GM19240 (cell line): ENCODE data around the gene TMEM182.

Source experiments
- DNase-seq: peaks from one replicate; pipeline ENCODE4 v3.0.0; 2011; ENCODE audit warnings: low spot score; ENCODE audit not compliant: insufficient read length

TMEM182 gene

DNA sequence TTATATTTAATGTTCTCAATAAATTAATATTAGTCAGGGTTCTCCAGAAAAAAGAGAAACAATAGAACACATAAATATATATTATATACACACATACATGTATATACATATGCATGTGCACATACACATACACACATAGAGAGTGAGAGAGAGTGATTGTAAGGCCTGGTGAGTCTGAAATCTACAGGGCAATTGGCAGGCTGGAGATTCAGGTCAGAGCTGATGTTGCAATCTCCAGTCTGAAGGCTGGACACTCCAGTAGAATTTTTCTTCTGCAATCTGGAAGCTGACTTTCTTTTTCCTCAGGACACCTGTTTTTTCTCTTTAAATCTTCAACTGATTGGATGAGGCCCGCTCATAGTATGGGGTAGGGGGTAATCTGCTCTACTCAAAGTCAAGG lies 3.2 kb downstream of the TMEM182 start:
- no peak for DNase-seq

DNA sequence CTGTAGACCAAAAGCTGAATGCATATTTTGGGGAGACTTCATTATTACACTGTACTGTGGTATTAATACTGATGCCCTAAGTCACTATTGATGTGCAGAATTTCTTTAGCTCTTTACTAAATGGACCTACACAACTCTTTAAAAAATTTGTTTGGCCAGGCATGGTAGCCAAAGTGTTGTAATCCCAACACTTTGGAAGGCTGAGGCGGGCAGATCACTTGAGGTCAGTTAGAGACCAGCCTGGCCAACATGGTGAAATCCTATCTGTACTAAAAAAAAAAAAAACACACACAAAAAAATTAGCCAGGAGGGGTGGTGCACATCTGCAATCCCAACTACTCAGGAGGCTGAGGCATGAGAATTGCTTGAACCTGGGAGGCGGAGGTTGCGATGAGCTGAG lies 6.4 kb downstream of the TMEM182 start:
- DNase-seq: no peak

DNA sequence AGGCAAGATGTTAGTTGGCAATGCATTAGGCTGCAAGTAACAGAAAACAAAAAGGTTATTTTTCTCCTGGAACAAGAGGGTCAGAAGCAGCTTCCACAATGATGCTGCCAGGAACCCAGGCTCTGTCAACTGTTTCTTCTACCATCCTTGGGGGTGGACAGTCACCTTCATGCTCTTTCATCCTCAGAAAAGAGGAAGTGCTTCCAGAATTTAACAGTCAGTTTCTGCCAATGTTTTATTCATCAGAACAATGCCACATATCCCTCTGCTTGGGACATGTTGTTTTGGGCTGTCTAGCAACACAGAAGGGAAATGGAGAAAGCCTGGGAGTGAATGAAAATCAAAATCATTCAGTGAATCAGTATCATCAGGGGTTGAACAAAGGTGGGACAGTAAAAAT lies 7.1 kb downstream of the TMEM182 start:
- no peak for DNase-seq

DNA sequence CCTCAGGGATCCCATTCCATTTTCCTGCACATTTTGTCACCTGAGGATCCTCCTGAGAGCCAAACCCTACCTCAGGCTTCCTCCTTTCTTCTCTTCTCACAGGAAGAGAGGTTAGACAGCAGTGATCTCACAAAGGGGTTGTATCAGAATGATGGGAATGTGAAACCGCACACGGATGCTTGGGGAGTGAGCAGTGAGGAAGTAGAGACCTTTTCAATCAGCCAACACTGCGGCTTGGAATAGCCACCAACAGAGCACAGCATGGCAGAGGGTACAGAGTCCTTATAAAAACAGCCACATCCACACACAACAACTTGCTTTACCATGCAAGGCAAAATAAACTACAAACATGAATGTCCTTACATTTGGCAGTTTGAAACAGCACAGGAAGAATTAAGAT lies 8.7 kb downstream of the TMEM182 start:
- DNase-seq: no peak

DNA sequence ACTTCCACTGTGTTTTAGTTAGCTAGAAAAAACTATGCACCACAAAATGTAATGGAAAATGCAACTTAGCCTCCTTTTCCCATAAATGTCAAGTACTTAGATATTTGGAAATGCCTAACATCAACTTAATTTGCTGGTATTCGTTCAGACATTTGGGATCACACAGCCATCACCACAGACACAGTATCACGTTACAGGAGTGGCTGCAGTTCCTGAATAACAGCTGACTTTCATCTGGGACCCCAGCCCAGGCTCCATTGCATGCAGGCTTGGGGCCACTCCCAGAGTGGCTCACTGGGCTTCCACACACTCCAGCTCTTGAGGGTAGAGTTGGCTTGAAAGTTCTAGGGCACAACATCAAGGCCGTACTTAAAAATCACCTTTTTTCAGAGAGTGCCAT lies 9.3 kb downstream of the TMEM182 start:
- no peak for DNase-seq

DNA sequence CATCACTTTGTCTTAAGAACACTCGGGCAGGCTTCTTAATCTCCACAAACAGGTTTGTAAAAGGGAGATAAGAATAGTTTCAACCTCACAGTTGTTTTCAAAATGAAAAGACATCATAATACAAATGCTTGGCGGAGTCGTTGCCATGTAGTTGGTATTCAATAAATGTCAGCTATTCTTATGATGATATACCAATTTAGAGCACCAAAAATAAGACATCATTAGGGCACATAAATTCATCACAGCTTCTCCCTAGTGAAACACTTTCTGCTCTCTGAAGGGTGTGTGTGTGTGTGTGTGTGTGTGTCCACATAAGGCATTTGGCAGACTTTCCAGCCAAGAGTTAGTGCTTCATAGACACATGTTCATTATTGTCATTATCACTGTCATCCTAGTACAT lies 10.8 kb downstream of the TMEM182 start:
- no peak for DNase-seq

DNA sequence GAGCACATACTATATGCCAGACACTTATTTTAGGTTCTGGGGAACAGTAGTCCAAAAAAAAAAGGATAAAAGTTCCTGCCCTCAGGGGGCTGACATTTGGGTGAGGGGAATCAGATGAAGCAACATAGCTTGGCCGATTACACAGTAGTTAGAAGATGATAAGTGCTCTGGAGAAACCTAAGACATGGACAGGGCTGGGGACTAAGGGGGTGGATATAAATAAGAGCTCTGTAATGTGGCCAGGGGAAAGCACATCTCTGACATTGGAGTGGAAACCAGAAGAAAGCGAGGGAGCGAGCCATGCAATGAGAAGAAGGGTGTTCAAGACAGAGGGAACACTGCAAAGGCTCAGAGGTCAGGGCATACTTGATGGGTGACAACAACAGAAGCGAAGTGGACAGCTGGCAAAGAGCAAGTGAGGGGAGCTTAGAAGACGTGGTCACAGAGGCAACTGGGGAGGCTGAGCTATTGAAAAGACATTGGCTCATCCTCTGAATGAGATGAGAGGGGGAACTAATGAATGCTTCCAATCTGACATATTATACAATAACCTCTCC lies 11.4 kb downstream of the TMEM182 start:
- DNase-seq: no peak

DNA sequence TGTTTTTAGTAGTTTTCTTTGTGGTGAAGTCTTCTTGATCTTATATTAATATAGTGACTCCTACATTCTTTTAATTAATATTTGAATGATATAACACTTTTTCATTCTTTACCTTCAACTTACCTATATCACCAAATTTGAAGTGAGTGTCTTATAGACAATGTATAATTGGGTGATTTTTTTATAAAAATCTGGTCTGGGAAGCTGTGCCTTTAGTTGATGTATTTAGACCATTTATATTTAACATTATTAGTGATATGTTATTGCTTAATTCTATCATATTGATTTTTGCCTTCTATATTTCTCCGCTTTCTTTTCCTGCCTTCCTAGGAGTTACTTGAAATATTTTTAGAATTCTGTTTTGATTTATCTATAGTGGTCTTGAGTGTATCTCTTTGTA lies 16.4 kb downstream of the TMEM182 start:
- no peak for DNase-seq

DNA sequence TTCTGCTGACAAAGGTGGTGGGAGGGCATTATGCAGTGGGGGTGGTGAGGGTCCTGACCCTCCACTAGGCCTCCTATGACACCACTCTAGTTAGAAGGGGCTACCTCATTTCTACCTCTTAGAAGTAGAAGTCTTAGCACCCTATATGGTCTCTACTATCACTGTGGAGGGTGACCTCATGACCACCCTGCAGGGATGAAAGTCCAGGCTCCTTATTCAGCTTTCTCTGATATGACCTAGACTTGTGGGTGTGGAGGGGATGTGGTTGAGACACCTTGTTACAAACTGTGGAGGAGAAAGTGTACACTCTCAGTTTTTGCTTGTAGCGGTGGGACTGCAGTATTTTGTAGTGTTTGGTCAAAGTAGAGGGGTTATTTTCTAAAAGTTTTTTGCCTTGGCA lies 18.6 kb downstream of the TMEM182 start:
- DNase-seq: no peak

DNA sequence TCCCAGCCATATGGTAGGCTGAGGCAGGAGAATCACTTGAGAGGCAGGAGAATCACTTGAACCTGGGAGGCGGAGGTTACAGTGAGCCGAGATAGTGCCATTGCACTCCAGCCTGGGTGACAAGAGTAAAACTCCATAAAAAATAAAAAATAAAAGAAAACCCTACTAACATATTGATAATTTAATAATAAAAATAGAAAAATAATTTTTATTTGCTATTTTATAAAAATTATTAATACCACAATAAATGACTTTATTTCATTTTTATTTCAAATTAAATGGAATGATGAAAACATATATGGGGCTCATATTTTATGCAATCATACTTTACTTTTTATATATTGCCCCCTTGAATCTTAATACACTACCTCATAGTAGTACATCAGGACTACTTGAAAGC lies 20.4 kb downstream of the TMEM182 start:
- no peak for DNase-seq

DNA sequence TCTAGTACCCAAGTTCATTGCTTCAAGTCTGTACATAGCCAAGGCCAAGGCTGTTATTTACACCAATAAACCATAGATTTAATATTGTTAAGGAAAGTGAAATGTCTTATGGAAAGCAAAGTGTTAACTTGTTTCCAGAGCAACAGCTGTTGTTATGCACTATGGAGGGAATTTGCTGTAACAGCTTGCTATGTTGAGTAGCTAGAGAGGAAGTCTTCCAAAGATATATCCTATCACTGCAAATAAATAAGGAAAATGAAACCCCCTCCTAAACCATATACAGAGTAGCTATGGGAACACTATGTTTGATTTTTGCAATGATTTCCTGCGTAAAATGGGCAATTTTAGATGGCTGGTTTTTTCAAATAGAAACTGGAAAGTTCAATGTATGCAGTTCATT lies 21.1 kb downstream of the TMEM182 start:
- no peak for DNase-seq

DNA sequence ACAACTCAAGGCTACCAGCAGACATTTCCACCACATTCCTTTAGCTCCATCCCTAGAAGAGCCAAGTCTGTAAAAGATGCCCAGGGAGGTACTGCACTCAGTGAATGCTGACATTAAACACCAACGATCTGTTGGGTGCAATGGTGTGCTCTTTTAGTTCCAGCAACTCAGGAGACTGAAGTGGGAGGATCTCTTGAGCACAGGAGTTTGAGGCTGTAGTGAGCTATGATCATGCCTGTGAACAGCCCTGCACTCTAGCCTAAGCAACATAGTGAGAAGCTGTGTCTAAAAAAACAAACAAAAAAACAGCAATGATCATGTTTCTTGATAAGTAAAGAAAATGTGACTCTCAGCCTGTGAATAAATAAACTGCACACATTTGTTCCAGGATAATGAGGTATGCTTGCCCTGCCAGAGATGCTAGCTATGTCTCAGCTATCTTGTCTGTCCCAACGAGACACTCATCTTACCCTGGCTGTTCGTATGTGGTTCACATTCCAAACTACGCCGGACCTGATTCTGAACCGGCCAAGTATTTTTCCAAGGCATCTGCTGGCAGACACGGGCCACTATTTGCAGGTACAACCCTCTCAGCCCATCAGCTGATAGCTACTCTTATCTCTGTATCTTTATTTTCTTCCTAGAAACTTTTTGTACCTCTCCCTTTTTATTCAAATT lies 21.8 kb downstream of the TMEM182 start:
- no peak for DNase-seq

DNA sequence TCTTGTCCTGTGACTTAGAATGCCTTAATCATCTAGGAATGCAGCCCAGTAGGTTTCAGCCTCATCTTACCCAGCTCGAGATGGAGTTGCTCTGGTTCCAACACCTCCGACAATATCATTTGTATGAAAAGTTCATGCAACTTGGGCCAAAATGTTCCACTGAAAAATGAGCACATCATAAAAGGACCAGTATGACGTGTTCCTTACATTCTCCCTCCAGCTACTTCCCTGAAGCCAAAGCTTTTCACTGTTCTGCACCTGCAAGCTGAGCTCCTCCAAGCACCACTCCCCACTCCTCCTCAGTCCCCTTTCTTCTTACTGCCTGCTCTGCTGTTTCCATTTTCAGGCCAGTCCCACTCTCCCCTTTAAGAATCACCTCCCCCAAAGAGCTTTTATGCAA lies 23.1 kb downstream of the TMEM182 start:
- DNase-seq: no peak

DNA sequence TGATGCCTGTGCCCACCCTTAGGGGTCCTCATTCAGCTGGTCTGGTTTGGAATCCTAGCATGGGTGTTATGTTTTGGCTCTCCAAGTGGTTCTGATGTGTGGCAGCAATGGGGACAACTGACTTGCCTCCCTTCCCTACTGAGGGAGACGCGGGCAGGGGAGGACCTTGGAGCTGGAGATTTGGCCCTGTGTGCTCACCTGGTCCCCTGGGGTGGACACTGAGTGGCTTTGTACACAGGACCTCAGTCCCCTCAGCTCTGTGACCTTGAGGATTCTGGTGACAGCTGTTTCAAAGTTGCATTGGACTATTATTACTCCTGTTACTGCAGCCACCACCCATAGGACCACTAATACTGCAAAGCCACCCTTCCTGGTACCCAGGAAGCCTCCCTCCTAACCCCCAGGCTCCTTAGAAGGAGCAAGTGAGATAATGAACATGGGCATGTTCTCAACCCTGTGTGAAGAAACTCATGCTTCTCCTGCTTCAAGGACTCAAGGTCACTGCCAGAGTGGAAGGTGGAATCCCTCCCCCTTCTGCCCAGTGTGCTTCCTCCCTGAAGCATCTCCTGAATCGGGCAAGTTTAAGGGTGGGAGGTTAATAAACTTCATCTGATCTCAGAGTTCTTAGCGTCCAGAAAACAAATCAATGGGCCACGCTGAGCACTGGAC lies 26.5 kb downstream of the TMEM182 start:
- DNase-seq: no peak

DNA sequence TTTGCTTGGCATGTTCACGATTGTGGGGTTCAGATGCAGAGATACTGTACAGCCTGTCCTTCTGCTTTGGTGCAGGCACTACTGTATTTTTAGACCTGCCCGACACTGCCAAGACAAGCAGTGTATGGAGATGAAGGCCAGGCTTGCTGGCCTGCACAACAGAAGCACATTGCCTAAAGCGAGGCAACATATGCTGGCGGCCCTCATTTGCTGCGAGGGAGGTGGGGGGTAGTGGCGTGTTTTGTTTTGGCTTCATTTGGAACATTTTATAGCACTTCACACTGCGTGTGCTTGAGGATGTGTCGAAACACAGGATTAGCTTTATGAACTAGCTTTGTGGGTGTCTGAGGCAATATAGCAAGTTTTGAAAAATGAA lies 27.0 kb downstream of the TMEM182 start:
- no peak for DNase-seq

DNA sequence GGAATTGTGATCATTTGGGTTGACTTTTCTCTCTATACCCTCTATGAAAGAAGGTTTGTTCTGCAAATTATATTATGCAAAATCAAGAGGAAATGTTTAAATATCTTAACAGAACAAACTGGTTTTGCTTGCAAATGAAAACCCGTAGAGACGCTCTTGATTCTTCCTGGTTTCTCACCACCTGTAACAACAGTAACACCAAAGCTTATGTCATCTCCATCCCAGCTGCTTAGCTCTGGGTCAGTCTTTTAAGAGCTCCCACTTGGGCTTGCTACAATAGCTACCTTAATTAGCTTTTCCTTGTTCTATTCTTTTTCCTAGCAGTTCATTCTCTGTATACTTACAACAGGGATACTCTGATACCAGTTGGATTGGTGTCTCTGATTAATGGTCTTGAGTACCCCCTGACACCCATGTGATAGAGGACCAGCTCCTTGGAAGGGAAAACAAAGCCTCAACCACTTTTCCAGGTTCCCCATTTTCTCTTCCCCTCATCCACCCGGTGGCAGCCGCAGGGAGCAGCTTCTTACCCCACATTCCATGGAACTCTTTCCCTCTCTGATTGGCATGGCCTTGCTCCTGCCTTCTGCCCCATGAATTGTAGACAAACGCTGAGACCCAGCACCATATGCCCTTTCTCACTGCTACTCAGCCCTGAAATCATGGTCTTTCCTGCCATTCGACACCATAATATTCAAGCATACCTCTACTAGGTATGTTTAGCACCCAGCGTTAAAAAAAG lies 27.7 kb downstream of the TMEM182 start:
- DNase-seq: no peak

DNA sequence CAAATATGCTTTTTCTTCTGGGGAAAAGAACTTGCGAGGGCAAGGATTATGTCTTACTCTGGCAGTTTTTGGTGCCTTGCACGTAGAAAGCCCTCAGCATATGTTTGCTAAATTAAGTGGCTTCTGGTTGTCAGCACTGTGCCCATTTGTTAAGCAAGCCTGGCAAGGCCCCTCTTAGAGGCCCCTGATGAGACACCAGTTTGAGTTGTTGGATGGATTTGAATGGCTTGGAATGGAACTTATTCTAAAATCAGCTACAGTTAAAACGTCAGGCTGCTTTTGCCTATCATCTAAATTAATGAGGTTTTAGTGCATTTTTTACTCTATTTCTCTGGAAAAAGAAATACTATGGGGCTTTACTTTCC lies 28.2 kb downstream of the TMEM182 start:
- DNase-seq: no peak

DNA sequence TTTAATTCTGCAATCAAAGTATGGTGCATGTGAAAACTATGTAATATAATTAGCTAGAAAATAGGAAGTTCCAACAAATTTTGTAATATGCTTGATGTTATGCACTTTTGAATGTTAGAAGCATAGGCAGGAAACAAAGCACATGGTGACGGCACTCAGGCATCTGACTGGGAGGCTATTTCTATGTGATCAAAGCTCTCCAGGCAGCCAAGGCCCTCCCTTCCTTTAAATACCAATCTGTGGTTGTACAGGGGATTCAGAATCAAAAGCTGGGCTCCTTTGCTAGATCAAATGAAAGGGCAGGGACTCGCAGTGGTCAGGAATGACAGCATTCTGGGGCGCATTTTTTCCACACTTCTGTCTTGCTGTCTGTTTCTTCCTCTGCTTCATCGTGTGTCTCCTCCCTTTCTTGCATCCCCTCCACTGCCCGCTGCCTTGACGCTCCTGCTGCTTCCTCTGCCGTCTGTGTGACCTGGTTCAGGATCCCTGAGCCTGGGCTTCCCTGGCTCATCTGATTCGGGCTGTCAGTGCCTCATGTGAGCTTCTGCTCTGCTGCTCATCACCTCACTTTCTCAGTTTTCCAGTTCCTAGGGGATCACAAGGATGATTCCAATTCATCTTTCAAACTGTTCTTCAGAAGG lies 30.9 kb downstream of the TMEM182 start:
- no peak for DNase-seq

DNA sequence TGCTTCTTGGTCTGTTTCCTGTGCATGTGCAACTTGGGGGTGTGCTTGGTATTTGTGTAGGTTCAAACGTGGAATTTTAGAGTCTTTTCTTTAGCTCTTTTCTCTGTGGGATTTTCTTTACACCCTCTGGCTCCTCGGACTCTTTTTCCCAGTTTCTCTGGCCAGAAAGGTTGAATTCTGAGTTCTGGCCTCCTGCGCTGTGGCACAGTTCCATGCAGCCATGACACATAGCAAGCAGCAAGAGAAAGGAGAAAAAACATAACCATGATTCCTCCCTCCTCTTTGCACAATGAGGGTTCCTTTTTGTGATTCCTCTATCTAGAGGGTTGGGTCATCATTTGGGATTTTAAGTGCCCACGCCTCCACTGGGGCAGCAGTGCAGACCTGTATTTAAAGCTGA lies 33.8 kb downstream of the TMEM182 start:
- DNase-seq: no peak

DNA sequence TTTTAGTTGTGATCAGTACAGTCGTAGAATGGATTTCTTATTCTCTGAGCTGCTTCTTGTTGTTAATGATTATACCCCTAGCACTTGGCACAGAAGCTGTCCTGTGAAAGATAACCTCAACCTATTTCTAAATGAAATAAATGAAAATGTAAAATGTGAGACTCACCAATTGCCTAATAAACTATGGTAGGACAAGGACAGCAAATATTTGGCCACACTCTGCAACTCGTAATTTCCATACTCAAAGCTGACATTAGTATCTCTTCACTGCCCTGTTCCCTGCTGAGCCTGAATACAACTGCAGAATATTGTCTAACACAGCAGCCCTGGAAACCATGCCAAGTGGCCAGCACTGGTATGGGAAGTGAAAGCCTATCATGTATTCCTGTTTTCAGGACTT lies 34.5 kb downstream of the TMEM182 start:
- DNase-seq: no peak

DNA sequence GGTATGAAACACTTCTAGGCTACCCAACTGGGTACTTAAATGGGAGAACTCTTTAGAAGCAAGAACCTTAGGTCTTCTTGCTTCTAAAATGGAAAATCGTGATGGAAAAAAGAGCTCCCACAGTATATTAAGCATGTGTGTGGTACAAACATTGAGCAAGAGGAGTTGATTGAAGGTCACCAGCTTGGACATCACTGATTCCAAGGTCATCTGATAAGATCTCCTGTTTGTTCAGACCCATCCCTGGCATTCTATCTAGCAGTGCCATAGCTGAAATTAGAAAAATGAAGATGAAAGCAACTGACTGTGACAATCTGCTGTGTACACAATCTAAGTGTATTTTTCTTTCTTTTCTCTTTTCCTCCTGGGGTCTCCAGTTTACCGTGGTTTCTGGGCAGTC lies 35.7 kb downstream of the TMEM182 start:
- no peak for DNase-seq

DNA sequence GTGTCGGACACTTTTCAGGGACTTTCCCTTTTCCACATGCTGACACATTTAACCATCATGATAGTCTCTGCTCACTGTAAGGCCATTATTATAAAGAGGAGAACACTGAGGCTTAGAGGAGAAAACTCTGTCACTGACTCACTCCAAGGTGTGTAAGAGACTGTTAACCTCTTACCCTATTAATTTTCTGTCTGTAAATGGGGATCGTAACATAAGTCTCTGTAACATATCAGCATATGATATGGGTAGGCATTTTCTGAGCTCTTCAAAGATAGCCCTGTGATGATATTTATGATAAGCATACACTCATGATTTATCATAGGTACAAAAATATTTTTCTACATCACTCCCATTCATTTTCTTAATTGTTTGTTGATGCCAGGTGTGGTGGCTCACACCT lies 36.4 kb downstream of the TMEM182 start:
- DNase-seq: no peak
